Activated CD4-positive, CD25-positive, alpha-beta regulatory T cell treated with anti-CD3 and anti-CD28 coated beads, Interleukin-2, amount 50 U/mL, for 16 hours (primary cell): ENCODE data around the gene HTR2C.
"Not testable (repeated sequence)": the region's sequence is repeated elsewhere in the genome, so short reads cannot be mapped to it uniquely, and the experiment has no call there.

Experiments used
- DNase-seq: peaks from one replicate; pipeline ENCODE4 v3.0.0-alpha.2; 2020; ENCODE audit warnings: low read depth, low spot score

The HTR2C gene

GRCh38 chrX:114712466-114712865 is 128.6 kb downstream of the HTR2C start:
- DNase-seq = no peak

- no peak for DNase-seq
These were observed 131.2 kb downstream of the HTR2C start for GRCh38 chrX:114715096-114715495.

- DNase-seq = no peak
These were observed 134.0 kb downstream of the HTR2C start for GRCh38 chrX:114717921-114718320.

GRCh38 chrX:114766541-114766940 is 182.7 kb downstream of the HTR2C start:
- DNase-seq = no peak

GRCh38 chrX:114774691-114775090 is 190.8 kb downstream of the HTR2C start:
- DNase-seq = no peak

GRCh38 chrX:114782925-114783324 is 199.0 kb downstream of the HTR2C start:
- DNase-seq = no peak

GRCh38 chrX:114787061-114787460 is 203.2 kb downstream of the HTR2C start:
- no peak for DNase-seq

- DNase-seq = no peak
These were observed 213.6 kb downstream of the HTR2C start for GRCh38 chrX:114797494-114797893.

- DNase-seq = no peak
These were observed 215.0 kb downstream of the HTR2C start for GRCh38 chrX:114798907-114799306.

GRCh38 chrX:114800719-114801118 is 216.8 kb downstream of the HTR2C start:
- no peak for DNase-seq

GRCh38 chrX:114819509-114819908 is 235.6 kb downstream of the HTR2C start:
- DNase-seq = no peak

GRCh38 chrX:114841051-114841450 is 257.2 kb downstream of the HTR2C start:
- no peak for DNase-seq

- DNase-seq = no peak
These were observed 258.3 kb downstream of the HTR2C start for GRCh38 chrX:114842181-114842580.

GRCh38 chrX:114889481-114889880 is 305.6 kb downstream of the HTR2C start:
- no peak for DNase-seq

GRCh38 chrX:114903618-114904017 is 319.7 kb downstream of the HTR2C start:
- no peak for DNase-seq

- DNase-seq = no peak
These were observed 321.4 kb downstream of the HTR2C start for GRCh38 chrX:114905251-114905650.

GRCh38 chrX:114906984-114907510 is 323.2 kb downstream of the HTR2C start:
- DNase-seq = no peak

- no peak for DNase-seq
These were observed 340.5 kb downstream of the HTR2C start for GRCh38 chrX:114924423-114924822.

- DNase-seq = no peak
These were observed 341.0 kb downstream of the HTR2C start for GRCh38 chrX:114924856-114925255.

- no peak for DNase-seq
These were observed 346.3 kb downstream of the HTR2C start for GRCh38 chrX:114930227-114930626.

GRCh38 chrX:114932550-114932949 is 348.7 kb downstream of the HTR2C start:
- no peak for DNase-seq

- DNase-seq = not testable (repeated sequence)
These were observed 349.4 kb downstream of the HTR2C start for GRCh38 chrX:114933291-114933690.

GRCh38 chrX:114937090-114937489 is 353.2 kb downstream of the HTR2C start:
- not testable (repeated sequence) for DNase-seq

GRCh38 chrX:114952696-114953095 is 368.8 kb downstream of the HTR2C start:
- DNase-seq = no peak
